ENCODE results near the gene CACNG6. TPM values are rescaled to one million over a fixed set of nuclear protein-coding genes. Genes with fewer than 3 reads are reported as not detected.

CACNG6 gene
- total and polyA plus RNA-seq, 2 of the 13 experiments (the other 11 are each of a cell fraction or from before 2014, with no cell fraction given), result not detected

DNA sequence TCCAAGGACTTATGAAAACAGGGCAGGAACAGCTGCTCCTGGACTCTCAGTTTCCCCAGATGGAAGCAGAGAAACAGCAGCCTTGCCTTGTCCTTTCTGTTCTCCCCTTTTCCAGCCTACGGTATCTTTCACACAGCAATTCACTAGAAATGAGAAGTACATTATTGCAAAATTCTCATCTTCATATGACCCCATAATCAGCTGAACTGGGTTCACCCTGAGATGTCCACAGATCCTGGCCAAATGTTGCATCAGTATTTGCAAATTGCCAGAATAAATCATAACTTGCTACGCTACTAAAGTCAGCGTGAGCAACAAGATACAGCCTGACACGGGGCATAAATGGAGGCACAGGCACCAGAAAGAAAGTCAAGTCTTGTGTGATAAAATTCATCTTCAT lies 56.2 kb downstream of the CACNG6 start:
- Histone ChIP-seq H4K20me1 (ENCODE audit: insufficient read depth, low read length) (no peaks in the 10 kb centered on the region), H3K4me2 (ENCODE audit: low read depth, low read length) (no peak overlapping the region), H3K9ac (ENCODE audit: insufficient read depth, low read depth, low read length) (no peak overlapping the region), H3K27ac (ENCODE audit: extremely low read length, insufficient read depth, low read length) (no peak overlapping the region), H3K4me1 (ENCODE audit: insufficient read depth, low read length) (no peaks in the 10 kb centered on the region), H3K79me2 (ENCODE audit: insufficient read depth, low read length) (no peaks in the 10 kb centered on the region), H3K4me3 (replicated peaks in 1 of 3; ENCODE audit: insufficient read depth in 1 of 3, low read depth in 2 of 3, low read length in 3 of 3) (no peak overlapping the region), H3K36me3 (replicated peaks in 1 of 2; ENCODE audit: control insufficient read depth in 1 of 2, insufficient read depth in 2 of 2, low read length in 2 of 2) (no peaks in the 10 kb centered on the region), H3K9me3 (ENCODE audit: low read length) (no peaks in the 10 kb centered on the region), H3K27me3 (ENCODE audit: control insufficient read depth in 1 of 2, insufficient read depth in 2 of 2, low read length in 2 of 2) (peaks cover 0 to 2% of the 10 kb centered on the region in 2 experiments; a peak in 1 of 5 replicates), H2AFZ (ENCODE audit: low read length) (no peak overlapping the region)
- ChIA-PET POLR2A (no interaction called here), CTCF (ENCODE audit: low intra/inter-chr PET ratio, low total read pairs) (no interaction called here)
- ATAC-seq (no peak), FAIRE-seq (no peak), DNase-seq (ENCODE audit: low spot score) (no peak)
- in situ Hi-C loops (cut with HindIII; ENCODE audit: extremely low pct_ligation_motif_present, low pct_unique_long_range_greater_than_20kb) (no loop called here), intact Hi-C loops (cut with micrococcal nuclease; ENCODE audit: unreplicated experiment) (no loop called here)
- WGBS (ENCODE audit: low lambda C conversion rate), result 14% methylated on average over 4 of the region's 4 CpGs
- BruUV-seq (replicated peaks), result no TSS peak
- no peak for TF ChIP-seq ZC3H4 (CRISPR knock-in tag; IDR thresholded peaks at IDR 0.05; ENCODE audit: borderline replicate concordance)
- no peak for TF ChIP-seq HNF4A (CRISPR knock-in tag; IDR thresholded peaks at IDR 0.05)
- TF ChIP-seq HNF1B (CRISPR knock-in tag; IDR thresholded peaks at IDR 0.05), result no peak
- no peak for TF ChIP-seq RAD51 (IDR thresholded peaks at IDR 0.05; ENCODE audit: borderline replicate concordance)
- no peak for TF ChIP-seq MATR3 (CRISPR knock-in tag; IDR thresholded peaks at IDR 0.05)
- no peak for TF ChIP-seq SIX4 (CRISPR knock-in tag; IDR thresholded peaks at IDR 0.05)
- TF ChIP-seq, protein P1, sequence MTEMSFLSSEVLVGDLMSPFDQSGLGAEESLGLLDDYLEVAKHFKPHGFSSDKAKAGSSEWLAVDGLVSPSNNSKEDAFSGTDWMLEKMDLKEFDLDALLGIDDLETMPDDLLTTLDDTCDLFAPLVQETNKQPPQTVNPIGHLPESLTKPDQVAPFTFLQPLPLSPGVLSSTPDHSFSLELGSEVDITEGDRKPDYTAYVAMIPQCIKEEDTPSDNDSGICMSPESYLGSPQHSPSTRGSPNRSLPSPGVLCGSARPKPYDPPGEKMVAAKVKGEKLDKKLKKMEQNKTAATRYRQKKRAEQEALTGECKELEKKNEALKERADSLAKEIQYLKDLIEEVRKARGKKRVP (CRISPR knock-in tag; IDR thresholded peaks at IDR 0.05), result no peak
- TF ChIP-seq, protein P2, sequence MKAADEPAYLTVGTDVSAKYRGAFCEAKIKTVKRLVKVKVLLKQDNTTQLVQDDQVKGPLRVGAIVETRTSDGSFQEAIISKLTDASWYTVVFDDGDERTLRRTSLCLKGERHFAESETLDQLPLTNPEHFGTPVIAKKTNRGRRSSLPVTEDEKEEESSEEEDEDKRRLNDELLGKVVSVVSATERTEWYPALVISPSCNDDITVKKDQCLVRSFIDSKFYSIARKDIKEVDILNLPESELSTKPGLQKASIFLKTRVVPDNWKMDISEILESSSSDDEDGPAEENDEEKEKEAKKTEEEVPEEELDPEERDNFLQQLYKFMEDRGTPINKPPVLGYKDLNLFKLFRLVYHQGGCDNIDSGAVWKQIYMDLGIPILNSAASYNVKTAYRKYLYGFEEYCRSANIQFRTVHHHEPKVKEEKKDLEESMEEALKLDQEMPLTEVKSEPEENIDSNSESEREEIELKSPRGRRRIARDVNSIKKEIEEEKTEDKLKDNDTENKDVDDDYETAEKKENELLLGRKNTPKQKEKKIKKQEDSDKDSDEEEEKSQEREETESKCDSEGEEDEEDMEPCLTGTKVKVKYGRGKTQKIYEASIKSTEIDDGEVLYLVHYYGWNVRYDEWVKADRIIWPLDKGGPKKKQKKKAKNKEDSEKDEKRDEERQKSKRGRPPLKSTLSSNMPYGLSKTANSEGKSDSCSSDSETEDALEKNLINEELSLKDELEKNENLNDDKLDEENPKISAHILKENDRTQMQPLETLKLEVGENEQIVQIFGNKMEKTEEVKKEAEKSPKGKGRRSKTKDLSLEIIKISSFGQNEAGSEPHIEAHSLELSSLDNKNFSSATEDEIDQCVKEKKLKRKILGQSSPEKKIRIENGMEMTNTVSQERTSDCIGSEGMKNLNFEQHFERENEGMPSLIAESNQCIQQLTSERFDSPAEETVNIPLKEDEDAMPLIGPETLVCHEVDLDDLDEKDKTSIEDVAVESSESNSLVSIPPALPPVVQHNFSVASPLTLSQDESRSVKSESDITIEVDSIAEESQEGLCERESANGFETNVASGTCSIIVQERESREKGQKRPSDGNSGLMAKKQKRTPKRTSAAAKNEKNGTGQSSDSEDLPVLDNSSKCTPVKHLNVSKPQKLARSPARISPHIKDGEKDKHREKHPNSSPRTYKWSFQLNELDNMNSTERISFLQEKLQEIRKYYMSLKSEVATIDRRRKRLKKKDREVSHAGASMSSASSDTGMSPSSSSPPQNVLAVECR (CRISPR knock-in tag; IDR thresholded peaks at IDR 0.05; ENCODE audit: borderline replicate concordance), result no peak
- no peak for TF ChIP-seq TAF1 (CRISPR knock-in tag; IDR thresholded peaks at IDR 0.05)

MicroRNAs within 50 kb of the gene (microRNA counts, 767-probe panel; counts per million panel counts)
- not detected for microRNA hsa-miR-935

Small RNA genes lying within 50 kb of the gene (small RNA-seq; reads per million reads assigned to genes)
- 0 reads per million in 3 experiments for gene AC012314.20 (ENCODE audit: insufficient read depth in 2 of 3, insufficient read length in 3 of 3, low read depth in 2 of 3, low replicate concordance in 1 of 3)

Other genes with a start within 250 kb of the CACNG6 start
- 0.10 and 0.15 TPM in 2 replicates for gene NLRP12, start 167.3 kb upstream of the CACNG6 start, total RNA-seq (2016; rRNA removed; fragmentation: Illumina TruSeq; extraction: Trizol)
- gene NLRP12, start 167.3 kb upstream of the CACNG6 start, polyA plus RNA-seq (2011; rRNA removed), result 0.20 and 0.21 TPM in 2 replicates
- gene MYADM, start 123.8 kb upstream of the CACNG6 start, total RNA-seq (2016; rRNA removed; fragmentation: Illumina TruSeq; extraction: Trizol), result 12.4 and 19.9 TPM in 2 replicates
- gene MYADM, start 123.8 kb upstream of the CACNG6 start, polyA plus RNA-seq (2011; rRNA removed), result 38.1 and 51.6 TPM in 2 replicates
- 0.02 TPM in 1 of 2 replicates, not detected in the other for gene PRKCG, start 109.4 kb upstream of the CACNG6 start, total RNA-seq (2016; rRNA removed; fragmentation: Illumina TruSeq; extraction: Trizol)
- 0.03 and 0.04 TPM in 2 replicates for gene PRKCG, start 109.4 kb upstream of the CACNG6 start, polyA plus RNA-seq (2011; rRNA removed)
- gene CACNG7, start 82.4 kb upstream of the CACNG6 start, total RNA-seq (2016; rRNA removed; fragmentation: Illumina TruSeq; extraction: Trizol), result not detected in 2 replicates
- gene CACNG7, start 82.4 kb upstream of the CACNG6 start, polyA plus RNA-seq (2011; rRNA removed), result not detected in 2 replicates
- not detected in 2 replicates for gene CACNG8, start 28.7 kb upstream of the CACNG6 start, total RNA-seq (2016; rRNA removed; fragmentation: Illumina TruSeq; extraction: Trizol)
- not detected in 2 replicates for gene CACNG8, start 28.7 kb upstream of the CACNG6 start, polyA plus RNA-seq (2011; rRNA removed)
- gene VSTM1, start 72.3 kb downstream of the CACNG6 start, total RNA-seq (2016; rRNA removed; fragmentation: Illumina TruSeq; extraction: Trizol), result not detected in 2 replicates
- not detected in 2 replicates for gene VSTM1, start 72.3 kb downstream of the CACNG6 start, polyA plus RNA-seq (2011; rRNA removed)
- not detected in 2 replicates for gene TARM1, start 89.7 kb downstream of the CACNG6 start, total RNA-seq (2016; rRNA removed; fragmentation: Illumina TruSeq; extraction: Trizol)
- not detected in 2 replicates for gene TARM1, start 89.7 kb downstream of the CACNG6 start, polyA plus RNA-seq (2011; rRNA removed)
- gene OSCAR, start 109.2 kb downstream of the CACNG6 start, total RNA-seq (2016; rRNA removed; fragmentation: Illumina TruSeq; extraction: Trizol), result not detected in 2 replicates
- gene OSCAR, start 109.2 kb downstream of the CACNG6 start, polyA plus RNA-seq (2011; rRNA removed), result 1.9 and 2.8 TPM in 2 replicates
- 70.9 and 75.4 TPM in 2 replicates for gene NDUFA3, start 111.2 kb downstream of the CACNG6 start, total RNA-seq (2016; rRNA removed; fragmentation: Illumina TruSeq; extraction: Trizol)
- gene NDUFA3, start 111.2 kb downstream of the CACNG6 start, polyA plus RNA-seq (2011; rRNA removed), result 31.6 and 33.7 TPM in 2 replicates
- gene TFPT, start 124.0 kb downstream of the CACNG6 start, total RNA-seq (2016; rRNA removed; fragmentation: Illumina TruSeq; extraction: Trizol), result 10.7 and 13.5 TPM in 2 replicates
- gene TFPT, start 124.0 kb downstream of the CACNG6 start, polyA plus RNA-seq (2011; rRNA removed), result 8.4 and 8.6 TPM in 2 replicates
- 63.8 and 68.9 TPM in 2 replicates for gene PRPF31, start 124.1 kb downstream of the CACNG6 start, total RNA-seq (2016; rRNA removed; fragmentation: Illumina TruSeq; extraction: Trizol)
- 23.8 and 29.5 TPM in 2 replicates for gene PRPF31, start 124.1 kb downstream of the CACNG6 start, polyA plus RNA-seq (2011; rRNA removed)
- gene CNOT3, start 146.1 kb downstream of the CACNG6 start, total RNA-seq (2016; rRNA removed; fragmentation: Illumina TruSeq; extraction: Trizol), result 5.8 and 7.6 TPM in 2 replicates
- 4.3 and 4.9 TPM in 2 replicates for gene CNOT3, start 146.1 kb downstream of the CACNG6 start, polyA plus RNA-seq (2011; rRNA removed)
- 3.8 and 4.0 TPM in 2 replicates for gene LENG1, start 168.1 kb downstream of the CACNG6 start, total RNA-seq (2016; rRNA removed; fragmentation: Illumina TruSeq; extraction: Trizol)
- 1.8 and 2.0 TPM in 2 replicates for gene LENG1, start 168.1 kb downstream of the CACNG6 start, polyA plus RNA-seq (2011; rRNA removed)
- 0.24 TPM in 1 of 2 replicates, not detected in the other for gene TMC4, start 181.5 kb downstream of the CACNG6 start, total RNA-seq (2016; rRNA removed; fragmentation: Illumina TruSeq; extraction: Trizol)
- gene TMC4, start 181.5 kb downstream of the CACNG6 start, polyA plus RNA-seq (2011; rRNA removed), result 0.13 and 0.35 TPM in 2 replicates
- gene MBOAT7, start 197.9 kb downstream of the CACNG6 start, total RNA-seq (2016; rRNA removed; fragmentation: Illumina TruSeq; extraction: Trizol), result 9.0 and 22.2 TPM in 2 replicates
- 25.5 and 42.2 TPM in 2 replicates for gene MBOAT7, start 197.9 kb downstream of the CACNG6 start, polyA plus RNA-seq (2011; rRNA removed)
- gene TSEN34, start 199.7 kb downstream of the CACNG6 start, total RNA-seq (2016; rRNA removed; fragmentation: Illumina TruSeq; extraction: Trizol), result 64.8 and 65.4 TPM in 2 replicates
- gene TSEN34, start 199.7 kb downstream of the CACNG6 start, polyA plus RNA-seq (2011; rRNA removed), result 55.1 and 62.6 TPM in 2 replicates
- 1,411 and 1,450 TPM in 2 replicates for gene RPS9, start 209.2 kb downstream of the CACNG6 start, total RNA-seq (2016; rRNA removed; fragmentation: Illumina TruSeq; extraction: Trizol)
- 2,903 and 3,161 TPM in 2 replicates for gene RPS9, start 209.2 kb downstream of the CACNG6 start, polyA plus RNA-seq (2011; rRNA removed)
- gene LILRB3, start 231.4 kb downstream of the CACNG6 start, total RNA-seq (2016; rRNA removed; fragmentation: Illumina TruSeq; extraction: Trizol), result not detected in 2 replicates
- 0.10 and 0.22 TPM in 2 replicates for gene LILRB3, start 231.4 kb downstream of the CACNG6 start, polyA plus RNA-seq (2011; rRNA removed)

Data from HepG2 (cell line).